NCI-H2107 treated with DMSO at 0.1 percent for 48 hours (cell line): ENCODE measurements around the gene PDE10A.

Experiments used
- DNase-seq: peaks from one replicate; lab custom pipeline; 2025; ENCODE audit not compliant: unreplicated experiment; lab: John Stamatoyannopoulos, UW

Gene PDE10A

GRCh38 chr6:165426892-165427291 is 236.1 kb downstream of the PDE10A start:
- DNase-seq: no peak

- no peak for DNase-seq
These were observed 240.8 kb downstream of the PDE10A start for GRCh38 chr6:165422192-165422591.

- DNase-seq: no peak
These were observed 245.7 kb downstream of the PDE10A start for GRCh38 chr6:165417278-165417865.

GRCh38 chr6:165404697-165405096 is 258.3 kb downstream of the PDE10A start:
- DNase-seq: no peak

GRCh38 chr6:165404296-165404695 is 258.7 kb downstream of the PDE10A start:
- DNase-seq: no peak

- no peak for DNase-seq
These were observed 259.9 kb downstream of the PDE10A start for GRCh38 chr6:165403006-165403595.

- no peak for DNase-seq
These were observed 261.9 kb downstream of the PDE10A start for GRCh38 chr6:165401092-165401491.

- DNase-seq: no peak
These were observed 272.6 kb downstream of the PDE10A start for GRCh38 chr6:165390475-165390874.

- no peak for DNase-seq
These were observed 273.5 kb downstream of the PDE10A start for GRCh38 chr6:165389534-165389933.

- DNase-seq: no peak
These were observed 279.7 kb downstream of the PDE10A start for GRCh38 chr6:165383323-165383722.

GRCh38 chr6:165376100-165376499 is 286.9 kb downstream of the PDE10A start:
- DNase-seq: no peak

- no peak for DNase-seq
These were observed 297.7 kb downstream of the PDE10A start for GRCh38 chr6:165365371-165365770.

GRCh38 chr6:165345700-165346099 is 317.3 kb downstream of the PDE10A start:
- no peak for DNase-seq

GRCh38 chr6:165340532-165340931 is 322.5 kb downstream of the PDE10A start:
- DNase-seq: no peak

- DNase-seq: no peak
These were observed 337.4 kb downstream of the PDE10A start for GRCh38 chr6:165325609-165326008.

- DNase-seq: no peak
These were observed 341.4 kb downstream of the PDE10A start for GRCh38 chr6:165321555-165322145.

GRCh38 chr6:165321150-165321549 is 341.9 kb downstream of the PDE10A start:
- no peak for DNase-seq

GRCh38 chr6:165317723-165318122 is 345.3 kb downstream of the PDE10A start:
- no peak for DNase-seq

GRCh38 chr6:165308926-165309731 is 353.9 kb downstream of the PDE10A start, which contains the start of gene C6orf118:
Gene C6orf118, minus strand, starts transcription at chr6:165309605. Its CDS starts 19 bp downstream, at chr6:165309586.
- DNase-seq: no peak

GRCh38 chr6:165306955-165307354 is 356.1 kb downstream of the PDE10A start:
- no peak for DNase-seq

- no peak for DNase-seq
These were observed 361.4 kb downstream of the PDE10A start for GRCh38 chr6:165301372-165302246.
